ENCODE data around the gene PLAC8L1.

Gene PLAC8L1

DNA sequence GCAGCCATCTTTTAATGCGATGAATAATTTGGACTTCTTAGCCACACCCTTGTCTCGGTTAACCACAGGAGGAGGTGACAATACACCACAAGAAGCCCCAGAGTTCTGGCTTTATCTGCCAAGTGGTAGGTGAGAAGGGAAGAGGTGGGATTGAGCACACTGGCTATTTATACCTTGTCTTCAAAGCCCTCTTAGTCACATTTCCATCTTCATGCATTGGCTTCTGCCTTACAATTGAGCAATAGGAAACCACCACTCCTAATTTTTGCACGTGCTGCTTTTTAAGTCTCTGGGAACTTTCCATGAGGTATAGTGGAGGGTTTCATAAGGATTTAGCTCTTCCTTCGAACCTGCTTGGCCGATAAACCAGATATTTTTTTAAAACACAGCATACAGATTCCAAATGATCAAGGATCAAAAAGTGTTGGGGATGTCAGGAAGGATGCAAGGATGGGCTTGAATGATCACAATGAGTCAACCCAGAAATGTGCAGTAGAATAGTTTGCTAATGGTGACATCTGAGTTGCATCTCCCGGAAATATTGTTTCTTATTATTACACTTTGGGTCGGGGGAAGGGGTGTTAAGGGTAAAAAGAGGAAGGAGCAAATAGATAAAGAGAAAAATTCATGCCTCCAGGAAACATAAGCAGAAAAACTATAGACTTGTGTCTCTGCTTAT is 25.5 kb downstream of the PLAC8L1 start:
- DNase-seq = peak; percentile 16

DNA sequence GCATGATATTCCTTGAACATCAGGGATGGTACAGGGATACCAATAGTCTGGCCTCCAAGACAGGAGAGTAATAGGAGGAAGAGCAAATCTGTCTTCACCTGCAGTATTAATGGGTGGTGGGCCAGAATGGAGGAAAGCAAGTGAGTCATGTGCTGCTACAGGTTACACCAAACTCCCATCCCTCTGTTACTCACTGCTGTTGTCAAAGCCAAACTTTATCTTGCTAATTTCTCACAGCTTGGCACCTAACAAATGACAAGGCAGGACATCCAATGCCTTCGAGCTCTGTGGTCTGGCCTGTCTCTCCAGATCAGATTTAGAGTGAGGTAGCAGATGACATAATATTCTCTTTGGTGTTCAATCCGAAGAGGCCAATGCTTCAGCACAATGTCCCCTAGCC is 26.8 kb downstream of the PLAC8L1 start:
- no peak for DNase-seq

DNA sequence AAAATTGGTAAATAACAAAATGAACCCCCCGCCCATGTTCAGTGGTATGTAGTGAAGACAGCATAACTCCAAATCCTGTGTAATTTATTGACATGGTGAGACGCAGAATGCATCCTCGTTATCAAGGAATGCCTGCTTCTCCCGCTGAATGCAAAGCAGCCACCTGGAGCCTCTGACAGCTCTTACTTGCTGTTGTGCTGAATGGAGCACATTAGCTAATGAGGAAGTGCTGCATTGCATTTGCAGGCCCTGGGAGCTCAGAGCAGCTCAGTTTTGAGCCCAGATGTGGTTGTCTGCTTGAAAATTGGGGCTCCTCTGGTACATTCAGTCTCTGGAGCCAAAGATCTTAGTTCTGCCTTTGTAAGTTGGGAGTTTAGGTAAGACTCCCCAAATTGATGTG is 28.9 kb downstream of the PLAC8L1 start:
- DNase-seq = no peak

DNA sequence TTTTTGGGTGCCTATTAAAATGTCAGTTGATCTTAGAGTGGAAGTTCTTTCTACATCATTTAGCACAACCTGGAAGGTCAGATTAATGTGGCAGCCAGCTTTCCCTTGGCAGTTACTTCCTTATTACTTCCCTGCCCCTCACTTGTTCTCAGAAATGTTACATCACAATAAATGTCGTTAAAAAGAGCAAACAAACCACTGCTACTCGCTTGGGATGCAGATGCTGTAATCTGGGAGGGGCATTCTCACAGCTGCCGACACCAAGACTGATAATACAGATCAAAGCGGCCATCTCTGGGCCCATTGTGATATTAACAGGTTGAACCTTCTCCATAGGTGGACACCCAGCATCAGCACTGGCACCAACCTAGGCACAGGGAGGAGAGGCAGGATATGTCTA is 29.3 kb downstream of the PLAC8L1 start:
- DNase-seq = no peak

DNA sequence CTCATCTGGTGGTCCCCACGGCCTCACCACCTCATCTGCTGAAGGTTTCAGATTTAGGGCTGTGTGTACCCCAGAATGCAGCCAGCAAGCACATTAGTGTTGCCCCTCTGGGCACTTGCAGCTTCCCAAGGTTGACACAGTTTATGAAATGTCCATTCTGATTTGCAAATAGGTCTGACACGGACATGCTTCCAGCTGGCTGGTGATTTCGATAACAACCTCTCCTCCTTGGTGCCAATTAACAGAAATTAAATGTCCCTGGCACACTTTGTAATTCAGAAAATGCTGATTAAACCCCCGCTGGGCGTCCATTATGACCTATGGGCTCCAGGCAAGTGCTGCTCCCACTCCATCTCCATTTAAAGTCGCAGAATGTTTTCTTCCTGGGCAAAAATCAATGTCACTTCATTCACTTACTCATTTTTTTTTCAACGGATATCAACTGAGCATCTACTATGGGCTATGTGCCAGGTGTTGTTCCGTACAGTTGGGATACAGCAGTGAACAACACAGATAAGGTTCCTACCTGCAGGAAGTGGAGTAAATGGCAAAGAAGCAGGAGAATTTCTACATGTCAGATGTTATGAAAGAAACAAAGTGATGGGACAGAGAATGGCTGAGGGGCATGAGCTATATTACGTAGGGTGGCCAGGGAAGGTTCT is 32.0 kb downstream of the PLAC8L1 start:
- DNase-seq = no peak

DNA sequence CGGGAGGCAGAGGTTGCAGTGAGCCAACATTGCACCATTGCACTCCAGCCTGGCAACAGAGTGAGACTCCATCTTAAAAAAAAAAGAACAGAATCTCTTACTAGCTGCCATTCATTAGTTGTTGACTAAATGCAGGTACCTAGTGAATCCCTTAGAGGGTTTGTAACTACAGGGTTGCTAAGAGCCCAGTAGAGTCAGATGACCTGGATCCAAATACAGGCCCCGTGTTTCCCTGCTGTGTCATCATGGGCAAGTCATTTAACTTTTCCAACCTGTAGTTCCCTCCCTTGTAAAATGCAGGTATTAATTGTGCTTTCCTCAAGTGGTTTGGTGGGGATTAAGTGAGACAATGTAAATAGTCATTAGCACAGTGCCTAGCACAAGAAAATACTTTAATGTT is 32.8 kb downstream of the PLAC8L1 start:
- DNase-seq = no peak

DNA sequence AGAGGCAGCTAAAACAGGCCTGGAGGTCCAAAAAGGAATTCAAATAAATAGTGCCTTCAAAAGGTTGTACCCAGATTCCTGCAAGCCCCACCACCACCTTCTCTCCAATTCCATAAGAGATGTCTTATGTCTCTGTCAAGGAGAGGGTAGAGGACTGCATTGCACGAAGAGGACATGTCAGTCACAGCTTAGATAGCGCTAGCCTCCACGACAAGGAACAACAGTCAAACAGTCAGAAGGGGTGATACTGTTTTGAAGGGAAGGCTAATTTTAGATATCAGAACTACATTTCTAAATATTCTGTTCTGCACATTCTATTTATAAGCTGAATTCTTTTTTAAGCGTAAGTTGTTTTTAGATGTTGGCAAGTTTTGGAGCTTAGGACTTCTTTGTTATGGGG is 34.2 kb downstream of the PLAC8L1 start:
- DNase-seq = no peak

DNA sequence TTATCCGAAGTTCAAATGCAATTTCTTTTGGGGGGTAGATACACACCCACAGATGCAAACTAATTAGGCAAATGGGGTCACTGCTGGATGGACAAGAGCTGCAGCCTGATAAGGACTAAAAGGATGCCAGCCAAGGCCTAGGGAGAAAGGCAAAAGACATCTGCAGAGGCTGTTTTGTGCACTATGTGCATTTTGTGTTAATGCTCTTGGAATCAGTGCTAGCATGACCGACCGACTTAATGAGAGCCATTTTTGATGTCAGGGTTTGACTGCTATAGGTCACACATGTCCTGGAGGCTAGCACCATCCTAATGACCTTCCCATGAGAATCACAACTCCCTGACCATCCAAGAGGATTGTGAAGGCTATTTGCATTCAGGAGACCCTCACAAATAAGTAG is 34.6 kb downstream of the PLAC8L1 start:
- no peak for DNase-seq

DNA sequence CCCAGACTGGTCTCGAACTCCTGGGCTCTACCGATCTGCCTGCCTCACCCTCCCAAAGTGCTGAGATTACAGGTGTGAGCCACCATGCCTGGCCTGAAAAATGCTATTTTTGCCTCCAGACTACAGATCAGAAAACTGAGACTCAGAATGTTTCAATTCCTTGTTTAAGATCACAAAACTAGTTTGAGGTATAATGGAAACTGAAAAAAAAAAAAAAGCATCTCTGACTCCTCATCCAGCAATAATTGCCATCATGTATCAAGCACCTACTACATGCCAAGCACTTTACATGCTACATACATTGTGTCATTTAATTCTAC is 35.6 kb downstream of the PLAC8L1 start:
- no peak for DNase-seq

DNA sequence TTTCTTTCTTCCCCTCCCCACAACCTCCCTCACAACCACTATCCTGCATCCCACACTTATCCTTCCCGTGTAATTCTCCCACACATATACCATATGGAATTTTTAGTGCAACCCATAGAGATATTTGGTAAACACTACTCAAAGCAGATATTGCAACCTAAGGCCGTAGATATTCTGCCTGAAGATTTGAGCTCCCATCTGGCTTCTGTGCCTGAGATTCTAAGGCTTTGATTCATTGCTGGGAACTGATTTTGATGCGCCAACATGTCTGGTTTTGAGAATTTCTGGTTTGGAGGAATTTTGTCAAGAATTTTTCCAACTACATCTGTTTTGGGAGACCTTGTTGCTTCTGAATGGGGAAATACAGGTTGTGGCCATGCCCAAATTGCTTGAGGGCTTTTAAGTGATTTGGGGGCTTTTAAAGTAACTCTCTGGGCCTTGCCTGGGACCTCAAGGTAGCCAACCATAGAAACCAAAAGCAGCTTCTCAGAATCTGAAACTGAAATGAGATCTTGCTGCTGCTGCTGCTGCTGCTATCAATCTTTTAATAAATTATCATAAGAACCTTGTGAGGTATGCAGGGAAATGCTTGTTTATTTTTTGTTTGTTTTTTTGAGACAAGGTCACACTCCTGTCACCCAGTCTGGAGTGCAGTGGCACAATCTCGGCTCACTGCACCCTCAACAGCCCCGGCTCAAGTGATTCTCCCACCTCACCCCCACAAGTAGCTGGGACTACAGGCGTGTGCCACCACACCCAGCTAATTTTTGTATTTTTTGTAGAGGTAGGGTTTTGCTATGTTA is 36.2 kb downstream of the PLAC8L1 start:
- no peak for DNase-seq

DNA sequence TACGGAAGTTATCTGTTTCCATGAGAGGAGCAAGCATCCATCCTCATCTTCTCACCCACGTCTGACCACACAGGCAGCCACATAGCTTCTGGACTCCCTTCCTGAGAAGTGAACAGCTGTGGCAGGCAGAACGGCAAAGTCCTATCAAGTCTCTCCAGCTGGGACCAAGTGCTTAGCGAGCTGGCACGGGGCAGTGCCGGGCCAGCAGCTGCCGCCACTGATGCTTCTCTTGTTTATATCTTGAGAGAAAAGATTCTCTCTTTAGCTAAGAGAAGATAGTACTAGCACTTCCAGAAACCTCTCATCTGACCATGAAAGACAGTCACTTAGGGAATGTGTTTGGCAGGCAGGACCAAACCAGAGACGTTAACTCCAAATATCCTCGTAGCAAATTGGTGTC is 37.2 kb downstream of the PLAC8L1 start:
- no peak for DNase-seq

DNA sequence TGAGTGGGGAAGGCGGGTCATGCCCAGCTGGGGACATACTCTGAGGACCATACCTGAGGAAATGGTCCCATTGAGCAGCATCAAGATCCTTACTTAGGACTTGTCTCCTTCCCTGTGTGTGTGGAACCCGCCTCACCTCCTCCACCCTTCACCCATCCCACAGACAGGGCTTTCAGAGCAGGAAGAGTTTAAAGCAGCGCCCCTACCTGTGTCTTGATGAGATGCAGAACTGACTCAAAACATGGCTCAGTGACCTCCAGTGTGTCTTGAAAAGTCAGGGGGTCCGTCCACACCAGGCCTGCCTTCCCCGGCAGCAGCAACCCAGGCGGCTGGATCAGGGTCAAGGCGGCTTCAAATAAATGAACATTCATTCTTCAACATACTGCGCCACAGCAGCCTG is 38.4 kb downstream of the PLAC8L1 start:
- no peak for DNase-seq

DNA sequence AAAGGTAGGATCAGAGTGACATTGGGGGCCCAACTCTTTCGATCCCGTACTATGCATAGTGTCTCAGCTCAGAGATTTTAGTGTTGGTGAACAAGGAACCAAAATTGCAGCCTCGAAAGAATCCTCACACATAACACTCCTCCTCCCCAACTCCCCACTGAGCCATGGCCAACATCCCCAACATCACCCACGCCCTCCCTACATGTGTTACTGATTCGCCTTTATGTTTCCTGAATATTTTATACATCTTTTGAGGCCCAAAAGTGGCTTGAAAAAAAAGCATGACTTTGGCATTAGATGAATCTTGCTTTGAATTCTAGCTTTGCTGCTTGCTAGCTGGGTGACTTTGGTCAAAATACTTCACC is 45.2 kb downstream of the PLAC8L1 start:
- DNase-seq = no peak

DNA sequence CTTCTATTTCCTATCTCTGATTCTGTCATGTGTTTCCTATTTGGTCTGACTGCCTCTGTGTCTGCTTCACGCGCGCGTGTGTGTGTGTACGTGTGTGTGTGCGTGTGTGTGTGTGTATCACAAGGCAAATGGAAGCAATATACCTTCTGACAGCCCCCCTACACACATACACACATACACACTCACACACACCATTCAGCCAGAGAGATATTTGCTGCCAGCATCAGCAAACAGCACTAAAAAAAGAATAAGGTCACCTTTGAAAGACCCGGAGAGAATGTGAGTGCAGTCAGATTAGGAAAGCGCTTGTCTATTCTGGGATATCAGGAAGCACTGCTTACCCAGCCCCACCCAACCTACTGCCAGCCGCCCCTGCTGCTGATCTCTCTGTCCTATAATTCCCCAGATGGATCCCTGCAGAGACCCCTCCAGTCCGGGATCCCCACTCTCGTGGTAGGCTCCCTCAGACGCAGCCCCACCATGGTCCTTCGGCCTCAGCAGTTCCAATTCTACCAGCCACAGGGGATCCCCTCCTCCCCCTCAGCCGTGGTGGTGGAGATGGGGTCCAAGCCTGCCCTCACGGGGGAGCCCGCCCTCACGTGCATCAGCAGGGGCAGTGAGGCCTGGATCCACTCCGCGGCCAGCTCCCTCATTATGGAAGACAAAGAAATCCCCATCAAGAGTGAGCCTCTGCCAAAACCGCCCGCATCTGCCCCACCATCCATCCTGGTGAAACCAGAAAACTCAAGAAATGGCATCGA is 45.7 kb downstream of the PLAC8L1 start:
- no peak for DNase-seq

DNA sequence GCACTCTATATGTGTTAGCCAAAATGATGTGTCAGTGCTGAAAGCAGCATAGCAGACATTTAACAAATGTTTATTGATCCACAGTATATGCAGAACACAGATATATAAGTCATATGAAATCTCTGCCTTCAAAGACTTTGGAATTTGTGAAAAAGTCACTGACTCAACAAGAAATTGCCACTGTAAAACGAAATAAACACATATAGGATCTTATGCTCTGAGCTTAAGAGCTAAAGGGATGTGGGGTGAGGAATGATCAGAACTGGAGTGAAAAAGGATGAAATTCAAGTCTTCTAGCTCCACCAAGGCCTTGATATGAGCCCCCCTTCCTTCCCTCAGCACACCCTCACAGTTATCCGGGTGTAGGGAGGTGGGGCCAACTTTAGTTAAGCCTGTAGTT is 49.9 kb downstream of the PLAC8L1 start:
- DNase-seq = no peak

DNA sequence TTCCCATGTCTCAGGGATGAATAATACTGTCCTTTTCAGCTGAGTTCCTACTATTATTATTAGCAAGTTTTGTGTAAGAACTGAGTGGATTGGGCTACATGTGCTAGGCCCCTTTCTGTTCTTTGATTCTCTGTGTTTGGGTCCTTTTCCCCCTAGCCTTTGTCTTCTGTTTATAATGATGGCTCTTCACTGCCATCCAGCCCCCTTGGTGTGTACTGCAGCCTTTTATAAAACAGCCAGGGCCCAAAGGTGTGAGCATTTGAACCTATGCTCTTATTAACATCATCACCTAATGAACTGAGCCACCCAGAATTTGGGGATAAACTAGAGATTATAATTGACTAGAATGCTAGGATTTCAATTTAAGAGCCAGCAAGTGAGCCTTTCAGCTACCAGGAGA is 52.6 kb downstream of the PLAC8L1 start:
- DNase-seq = peak; percentile 37

DNA sequence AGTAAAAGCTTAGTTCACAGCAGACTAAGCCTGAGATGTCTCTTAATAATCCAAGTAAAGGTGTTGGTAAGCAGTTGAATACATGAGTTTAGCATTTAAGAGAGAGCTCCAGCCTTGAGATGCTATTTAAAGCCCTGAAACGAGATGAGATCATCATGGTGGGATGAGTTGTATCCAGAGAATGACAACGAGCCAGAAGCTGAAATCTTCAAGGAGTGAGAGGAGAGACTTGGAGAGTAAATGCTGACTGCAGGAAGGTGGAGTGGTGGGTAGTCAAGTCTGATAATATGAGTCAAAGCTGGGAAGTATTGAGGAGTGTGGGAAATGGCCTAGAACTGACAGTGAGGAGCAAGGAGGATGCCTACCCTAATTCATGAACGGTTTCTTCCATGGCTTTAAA is 53.7 kb downstream of the PLAC8L1 start:
- DNase-seq = no peak

DNA sequence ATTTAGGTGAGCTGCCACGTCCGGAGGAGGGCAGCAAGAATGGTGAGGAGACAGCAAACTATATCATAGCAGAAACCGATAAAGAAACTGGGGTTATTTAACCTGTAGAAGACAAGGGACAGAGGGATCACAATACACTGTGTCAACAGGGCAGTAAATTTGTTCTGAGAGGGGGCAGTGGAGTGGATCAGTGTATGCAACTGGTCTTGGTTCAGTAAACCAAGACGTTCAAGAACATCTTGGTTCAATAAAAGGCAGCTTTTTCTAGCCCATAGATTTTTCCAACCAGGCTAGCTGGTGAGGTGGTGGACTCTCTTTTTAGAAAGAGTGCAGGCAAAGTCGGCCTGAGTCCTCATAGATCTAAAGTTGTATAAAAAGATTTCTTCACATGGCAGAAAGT is 55.3 kb downstream of the PLAC8L1 start:
- DNase-seq = no peak

DNA sequence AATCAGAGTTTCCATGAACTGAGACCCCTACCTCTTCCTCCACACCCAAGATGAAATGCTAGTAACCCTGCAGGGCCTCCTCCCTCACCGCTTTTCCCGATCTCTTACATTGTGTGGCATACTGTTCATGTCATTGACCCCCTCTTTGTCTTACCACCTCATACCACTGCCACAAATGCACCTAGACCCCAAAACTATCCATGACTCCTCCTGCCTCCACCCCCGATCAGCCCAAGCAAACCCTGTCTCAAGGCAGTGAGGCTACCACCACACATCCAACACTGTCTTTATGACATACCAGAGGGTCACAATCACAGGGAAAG is 55.7 kb downstream of the PLAC8L1 start:
- no peak for DNase-seq

DNA sequence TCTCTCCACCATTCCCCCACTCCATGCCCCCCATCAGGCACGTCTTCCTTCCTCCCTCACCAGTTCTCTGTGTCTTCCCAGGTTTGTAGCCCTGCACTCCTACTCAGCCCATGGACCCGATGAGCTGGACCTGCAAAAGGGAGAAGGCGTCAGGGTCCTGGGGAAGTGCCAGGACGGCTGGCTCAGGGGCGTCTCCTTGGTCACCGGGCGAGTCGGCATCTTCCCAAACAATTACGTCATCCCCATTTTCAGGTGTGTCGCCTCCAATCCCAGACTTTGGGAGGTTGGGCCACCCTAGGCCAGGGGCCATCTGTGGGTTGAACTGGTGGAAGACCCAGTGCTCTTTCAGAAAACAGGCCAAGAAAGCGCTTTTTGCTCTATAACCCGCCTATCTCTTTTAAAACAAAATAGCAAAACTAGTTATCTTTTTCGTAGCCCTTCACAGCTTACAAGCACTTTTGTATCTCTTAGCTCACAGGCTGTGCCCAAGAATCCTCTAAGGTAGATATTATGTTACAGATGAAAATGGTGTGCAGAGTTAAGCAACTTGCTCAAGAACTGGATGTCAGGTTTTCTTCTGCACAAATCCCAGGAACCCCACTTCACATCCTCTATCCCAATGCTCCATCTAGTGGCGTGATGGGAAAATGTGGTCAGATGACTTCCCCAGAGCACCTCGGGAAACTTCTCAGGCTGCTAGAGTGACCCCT is 56.2 kb downstream of the PLAC8L1 start:
- DNase-seq = peak; percentile 64

DNA sequence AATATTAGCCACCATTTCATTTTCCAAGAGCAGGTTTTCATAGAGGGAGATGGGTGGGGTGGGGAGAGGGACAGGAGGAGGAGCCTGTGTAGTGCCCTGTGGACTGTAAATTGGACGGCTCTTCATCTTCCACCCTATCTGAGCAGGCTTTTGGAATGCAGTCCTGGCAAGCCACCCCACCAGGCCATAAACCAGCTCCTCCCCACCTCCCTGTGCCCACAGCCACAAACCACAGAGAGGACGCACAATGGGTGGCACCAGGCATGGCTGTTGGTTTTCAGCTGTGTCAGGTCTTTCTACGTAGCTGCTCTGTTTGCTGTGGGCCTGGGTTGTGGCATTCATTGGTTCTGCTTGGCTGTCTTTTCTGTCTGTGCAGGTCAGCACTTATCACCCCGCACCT is 58.0 kb downstream of the PLAC8L1 start:
- peak; percentile 92 for DNase-seq

DNA sequence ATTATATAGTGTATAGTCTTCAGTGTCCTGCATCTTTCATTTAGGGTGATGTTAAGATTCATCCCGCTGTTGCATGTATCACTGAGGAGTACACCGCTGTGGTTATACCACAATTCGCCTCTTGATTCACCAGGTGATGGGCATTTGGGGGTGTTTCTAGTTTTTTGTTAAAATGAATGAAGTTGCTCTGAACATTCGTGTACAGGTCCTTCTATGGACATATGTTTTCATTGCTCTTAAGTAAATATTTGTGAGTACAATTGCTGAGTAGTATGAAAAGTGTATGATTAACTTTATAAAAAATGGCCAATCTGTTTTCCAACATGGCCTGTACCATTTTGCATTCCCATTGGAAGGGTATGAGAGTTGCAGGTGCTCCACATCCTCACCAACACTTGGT is 61.7 kb downstream of the PLAC8L1 start:
- DNase-seq = no peak

DNA sequence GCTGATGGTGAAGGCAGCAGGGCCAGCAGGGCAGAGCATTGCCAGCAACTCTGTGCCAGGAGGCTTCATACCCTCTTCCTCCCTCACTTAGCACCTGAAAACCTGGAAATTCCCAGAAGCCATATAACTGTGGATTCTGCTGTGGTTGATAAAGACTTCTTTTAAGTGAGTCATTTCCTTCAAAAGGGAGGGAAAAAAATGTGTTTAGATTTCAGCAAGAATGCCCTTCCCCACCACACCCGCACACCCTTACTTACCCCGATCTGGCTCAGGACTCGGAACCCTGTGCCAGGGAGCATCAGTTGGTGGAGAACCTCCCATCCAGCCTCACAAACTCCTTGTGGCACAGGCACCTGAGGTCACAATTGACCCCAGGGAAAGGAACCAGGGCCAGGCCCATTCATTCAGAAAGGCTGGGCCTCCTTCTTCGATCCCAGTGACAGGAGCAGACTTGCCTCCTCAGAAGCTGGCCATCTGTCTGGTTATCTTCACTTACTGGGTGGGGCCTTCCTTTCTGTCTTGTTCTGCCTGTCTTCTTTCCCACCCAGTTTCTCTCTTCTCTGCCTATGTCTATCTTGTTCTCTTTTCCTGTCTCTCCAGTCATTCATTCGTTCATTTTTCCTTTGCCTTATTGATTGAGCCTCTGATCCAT is 62.6 kb downstream of the PLAC8L1 start:
- no peak for DNase-seq
